Panc1 (cell line): Measurements from ENCODE around the gene RIMKLA. TPM values are rescaled to one million over a fixed set of nuclear protein-coding genes. Genes with fewer than 3 reads are reported as not detected.

Experiments
- ATAC-seq: fragments of 200-7000 bp; cut with Tn5 transposase; 2 replicates; pipeline ENCODE4 v1.9.1; 2020; ENCODE audit warnings: mild to moderate bottlenecking, moderate library complexity
- BruUV-seq: library from RNA; stranded (reverse); fragments of 400-500 nt; replicated peaks from 2 replicates; lab custom pipeline; 2021; lab: Mats Ljungman, UMichigan
- CTCF ChIA-PET: fragments of 300-600 bp; sonication (Branson Sonifier 250); formaldehyde crosslinking; loops from one replicate; lab custom pipeline; 2022; ENCODE audit warnings: antibody characterized with exemption; lab: Charles Lee
- POLR2A ChIA-PET: fragments of 300-600 bp; sonication (Branson Sonifier 250); formaldehyde crosslinking; loops from one replicate; lab custom pipeline; 2022; ENCODE audit warnings: antibody characterized with exemption; lab: Charles Lee
- DNase-seq: peaks from one replicate; pipeline ENCODE4 v3.0.0-alpha.2; 2010; ENCODE audit warnings: low read depth, low spot score
- H3K27ac ChIP-seq: 2 replicates; pipeline ENCODE4 v1.5.1; 2011; ENCODE audit warnings: mild to moderate bottlenecking, low read length, inconsistent platforms
- H3K27me3 ChIP-seq: fragments of 200-500 bp; sonication (Bioruptor generic); 2 replicates; pipeline ENCODE4 v1.6.0; 2014; ENCODE audit warnings: low read length, inconsistent platforms; ENCODE audit not compliant: control insufficient read depth, insufficient read depth
- H3K36me3 ChIP-seq: fragments of 200-500 bp; sonication (Bioruptor generic); 2 replicates; pipeline ENCODE4 v1.5.1; 2014; ENCODE audit warnings: inconsistent platforms, mild to moderate bottlenecking, low read length, moderate library complexity; ENCODE audit not compliant: control insufficient read depth, insufficient read depth
- H3K4me1 ChIP-seq: 2 replicates; pipeline ENCODE4 v1.5.1; 2011; ENCODE audit warnings: inconsistent platforms, mild to moderate bottlenecking, low read length, moderate library complexity; ENCODE audit not compliant: control insufficient read depth, insufficient read depth
- H3K4me3 ChIP-seq, 2 experiments: 2 replicates each; pipeline ENCODE4 v1.5.1; 2011 to 2012; ENCODE audit warnings: low read depth in 2 of 2, low read length in 2 of 2, mild to moderate bottlenecking in 2 of 2, inconsistent platforms in 1 of 2, moderate library complexity in 1 of 2
- H3K9me3 ChIP-seq: fragments of 200-500 bp; sonication (Bioruptor generic); 2 replicates; pipeline ENCODE4 v1.5.1; 2014; ENCODE audit warnings: low read depth, mild to moderate bottlenecking, inconsistent platforms, low read length, moderate library complexity; ENCODE audit not compliant: control insufficient read depth, insufficient read depth
- CTCF ChIP-seq: fragments of 450-650 bp; IDR thresholded peaks from 2 replicates; pipeline ENCODE4 v1.5.1; 2017; ENCODE audit warnings: mild to moderate bottlenecking
- POLR2AphosphoS5 ChIP-seq: IDR thresholded peaks from 2 replicates; pipeline ENCODE4 v1.6.1; 2012; ENCODE audit warnings: mild to moderate bottlenecking, low read depth, low read length, moderate library complexity
- REST ChIP-seq, 2 experiments: IDR thresholded peaks; 2 replicates each; pipeline ENCODE4 v1.6.1; 2011 to 2012; ENCODE audit warnings: low read depth in 2 of 2, control low read depth in 1 of 2, low read length in 1 of 2, mild to moderate bottlenecking in 1 of 2, moderate library complexity in 1 of 2; ENCODE audit not compliant: insufficient read depth in 1 of 2
- SIN3A ChIP-seq: IDR thresholded peaks from 2 replicates; pipeline ENCODE4 v1.6.1; 2012; ENCODE audit warnings: low read depth, mild to moderate bottlenecking, low read length, moderate library complexity, borderline replicate concordance; ENCODE audit not compliant: insufficient read depth
- TCF7L2 ChIP-seq: IDR thresholded peaks from 2 replicates; pipeline ENCODE4 v1.6.1; 2011; ENCODE audit warnings: mild to moderate bottlenecking, low read depth, low read length, inconsistent platforms
- in situ Hi-C: cut with HindIII; loops from 2 replicates; pipeline ENCODE4 v1.10.0; 2016; ENCODE audit warnings: low sequenced_read_pairs, low pct_unique_long_range_greater_than_20kb
- intact Hi-C: fragments of 100-400 bp; cut with micrococcal nuclease; formaldehyde crosslinking; loops from one replicate; pipeline ENCODE4 v1.10.0; 2022; ENCODE audit not compliant: unreplicated experiment
- total RNA-seq: library from RNA; stranded (reverse); gene quantifications from one replicate; pipeline ENCODE4 v1.2.1, GENCODE V29; 2021; ENCODE audit not compliant: unreplicated experiment

Gene RIMKLA
- total RNA-seq, 1 experiment from 2014 or later, result 13.6 TPM

GRCh38 chr1:42348498-42348897 is 32.1 kb upstream of the RIMKLA start:
- Histone ChIP-seq H3K36me3 (no peaks in the 10 kb centered on the region), H3K27me3 (no peaks in the 10 kb centered on the region; the same call in 1 of the 2 replicates), H3K4me1 (no peaks in the 10 kb centered on the region), H3K4me3 (no peak overlapping the region), H3K9me3 (no peaks in the 10 kb centered on the region), H3K27ac (no peak overlapping the region)
- BruUV-seq, result no TSS peak
- TF ChIP-seq CTCF, result no peak
- TF ChIP-seq TCF7L2, result no peak
- TF ChIP-seq REST (IDR thresholded peaks at IDR 0.05; ENCODE audit: insufficient read depth in 1 of 2, low read depth in 2 of 2, low read length in 1 of 2), result no peak
- no peak for TF ChIP-seq POLR2AphosphoS5
- TF ChIP-seq SIN3A, result no peak
- intact Hi-C loops, result no loop called here
- in situ Hi-C loops, result no loop called here
- no peak for ATAC-seq
- DNase-seq, result no peak
- ChIA-PET CTCF (no interaction called here), POLR2A (no interaction called here)

GRCh38 chr1:42350086-42350485 is 30.5 kb upstream of the RIMKLA start:
- no peak overlapping the region for H3K27ac ChIP-seq
- DNase-seq (no peak), ATAC-seq (no peak)
- in situ Hi-C loops, result no loop called here
- H3K4me1 ChIP-seq, result no peaks in the 10 kb centered on the region
- H3K27me3 ChIP-seq, result no peaks in the 10 kb centered on the region; the same call in 1 of the 2 replicates
- H3K36me3 ChIP-seq, result no peaks in the 10 kb centered on the region
- no TSS peak for BruUV-seq
- POLR2A ChIA-PET, result interaction anchor here (0.6 kb wide), 1 partner anchor 21 kb away, joined by 3 read pairs; no protein-coding TSS in a partner anchor
- H3K9me3 ChIP-seq, result no peaks in the 10 kb centered on the region
- intact Hi-C loops, result no loop called here
- TF ChIP-seq SIN3A, result no peak
- no peak for TF ChIP-seq TCF7L2
- no peak for TF ChIP-seq REST (IDR thresholded peaks at IDR 0.05; ENCODE audit: insufficient read depth in 1 of 2, low read depth in 2 of 2, low read length in 1 of 2)
- TF ChIP-seq POLR2AphosphoS5, result no peak
- TF ChIP-seq CTCF, result no peak
- H3K4me3 ChIP-seq, result no peak overlapping the region
- CTCF ChIA-PET, result no interaction called here
